Measurements from ENCODE around the gene KIF26B.

The KIF26B gene

DNA sequence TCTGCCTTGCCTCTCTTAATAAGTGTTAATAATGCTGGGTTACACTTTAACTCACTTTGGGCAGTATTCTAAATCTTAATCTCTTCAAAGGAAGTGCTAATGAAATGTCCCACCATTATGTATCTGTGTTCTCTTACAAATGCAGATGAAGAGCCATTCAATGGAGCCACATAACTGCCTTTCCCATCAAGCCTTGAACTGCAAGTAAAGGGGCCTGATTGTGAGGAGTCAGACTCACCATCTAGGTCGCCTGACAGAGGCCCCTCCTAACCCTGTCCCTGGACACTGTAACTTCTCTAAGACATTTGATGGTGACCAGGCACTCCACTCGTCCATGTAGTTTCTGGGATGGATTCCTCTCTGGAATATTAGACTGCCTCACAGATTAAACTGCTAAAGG, 329.4 kb downstream of the KIF26B start:
- TF ChIP-seq POU2F2 (IDR thresholded peaks at IDR 0.05; ENCODE audit: low read depth, low read length): no peak
- TF ChIP-seq POLR2A (IDR thresholded peaks at IDR 0.05; ENCODE audit: low read depth, low read length): no peak
- TF ChIP-seq TAF1 (IDR thresholded peaks at IDR 0.05; ENCODE audit: low read depth, low read length): no peak
- no peak for TF ChIP-seq PAX5 (IDR thresholded peaks at IDR 0.05; ENCODE audit: insufficient read depth, low read length, severe bottlenecking)
- no peak for TF ChIP-seq SPI1 (IDR thresholded peaks at IDR 0.05; ENCODE audit: low read depth, low read length)
- no peak for TF ChIP-seq POLR2AphosphoS5 (IDR thresholded peaks at IDR 0.05; ENCODE audit: low read depth, low read length)
- DNase-seq (ENCODE audit: insufficient read length, low spot score) (no peak), FAIRE-seq (no peak)

DNA sequence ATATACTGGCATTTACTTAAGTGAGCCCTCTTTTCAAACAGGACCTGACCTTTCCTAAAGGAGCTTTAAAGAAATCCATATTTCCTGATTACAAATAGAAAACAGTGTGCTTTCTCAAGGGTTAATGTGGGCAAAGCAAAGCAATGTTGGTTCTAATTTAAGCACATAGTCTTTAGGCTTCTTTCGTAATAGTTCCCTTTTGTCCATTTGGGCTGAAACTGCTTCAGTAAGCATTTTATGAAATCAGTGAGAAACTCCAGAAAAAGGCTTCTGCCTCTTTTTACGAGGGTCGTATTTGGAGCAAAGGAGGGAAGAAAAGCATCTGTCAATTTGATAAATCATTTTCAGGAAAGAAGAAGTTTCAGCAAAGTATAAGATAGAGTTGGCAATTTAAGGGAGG, 331.2 kb downstream of the KIF26B start:
- DNase-seq (ENCODE audit: insufficient read length, low spot score) (no peak), FAIRE-seq (no peak)
- TF ChIP-seq PAX5 (IDR thresholded peaks at IDR 0.05; ENCODE audit: insufficient read depth, low read length, severe bottlenecking): no peak
- no peak for TF ChIP-seq SPI1 (IDR thresholded peaks at IDR 0.05; ENCODE audit: low read depth, low read length)
- no peak for TF ChIP-seq TAF1 (IDR thresholded peaks at IDR 0.05; ENCODE audit: low read depth, low read length)
- TF ChIP-seq POU2F2 (IDR thresholded peaks at IDR 0.05; ENCODE audit: low read depth, low read length): no peak
- no peak for TF ChIP-seq POLR2A (IDR thresholded peaks at IDR 0.05; ENCODE audit: low read depth, low read length)
- TF ChIP-seq POLR2AphosphoS5 (IDR thresholded peaks at IDR 0.05; ENCODE audit: low read depth, low read length): no peak

DNA sequence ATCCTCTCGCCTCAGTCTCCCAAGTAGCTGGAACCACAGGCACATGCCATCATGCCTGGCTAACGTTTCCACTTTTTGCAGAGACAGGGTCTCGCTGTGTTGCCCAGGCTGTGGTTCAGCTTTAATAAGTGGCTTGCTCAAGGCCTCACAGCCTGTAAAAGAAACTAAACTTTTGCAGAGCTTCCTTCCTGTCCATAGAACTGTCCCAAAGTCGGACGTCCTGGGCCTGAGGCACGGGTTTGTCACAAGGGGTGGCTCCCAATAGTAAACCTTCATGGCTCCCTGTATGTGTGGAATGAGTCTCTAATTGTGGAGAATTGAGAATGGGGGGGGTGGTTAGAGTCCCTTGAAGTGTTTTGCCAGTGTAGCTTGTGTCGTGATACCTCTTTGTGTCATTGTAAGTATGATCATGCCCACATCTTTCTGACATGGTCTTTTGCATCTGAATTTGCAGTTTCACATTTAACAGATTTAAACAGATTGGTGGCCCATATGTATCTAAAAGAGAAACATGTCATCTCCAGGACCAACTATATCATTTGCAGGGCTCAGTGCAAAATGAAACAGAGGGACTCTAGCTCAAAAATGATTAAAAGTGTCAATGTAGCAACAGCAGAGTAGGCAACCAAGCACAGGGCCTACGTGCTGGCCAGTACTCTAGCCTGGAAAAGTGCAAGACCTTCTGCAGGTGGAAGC, 332.1 kb downstream of the KIF26B start:
- no peak for DNase-seq (ENCODE audit: insufficient read length, low spot score)
- TF ChIP-seq POLR2A (IDR thresholded peaks at IDR 0.05; ENCODE audit: low read depth, low read length) (no peak), TAF1 (IDR thresholded peaks at IDR 0.05; ENCODE audit: low read depth, low read length) (no peak), POU2F2 (IDR thresholded peaks at IDR 0.05; ENCODE audit: low read depth, low read length) (no peak), PAX5 (IDR thresholded peaks at IDR 0.05; ENCODE audit: insufficient read depth, low read length, severe bottlenecking) (no peak), SPI1 (IDR thresholded peaks at IDR 0.05; ENCODE audit: low read depth, low read length) (no peak), POLR2AphosphoS5 (IDR thresholded peaks at IDR 0.05; ENCODE audit: low read depth, low read length) (no peak)
- FAIRE-seq: no peak

DNA sequence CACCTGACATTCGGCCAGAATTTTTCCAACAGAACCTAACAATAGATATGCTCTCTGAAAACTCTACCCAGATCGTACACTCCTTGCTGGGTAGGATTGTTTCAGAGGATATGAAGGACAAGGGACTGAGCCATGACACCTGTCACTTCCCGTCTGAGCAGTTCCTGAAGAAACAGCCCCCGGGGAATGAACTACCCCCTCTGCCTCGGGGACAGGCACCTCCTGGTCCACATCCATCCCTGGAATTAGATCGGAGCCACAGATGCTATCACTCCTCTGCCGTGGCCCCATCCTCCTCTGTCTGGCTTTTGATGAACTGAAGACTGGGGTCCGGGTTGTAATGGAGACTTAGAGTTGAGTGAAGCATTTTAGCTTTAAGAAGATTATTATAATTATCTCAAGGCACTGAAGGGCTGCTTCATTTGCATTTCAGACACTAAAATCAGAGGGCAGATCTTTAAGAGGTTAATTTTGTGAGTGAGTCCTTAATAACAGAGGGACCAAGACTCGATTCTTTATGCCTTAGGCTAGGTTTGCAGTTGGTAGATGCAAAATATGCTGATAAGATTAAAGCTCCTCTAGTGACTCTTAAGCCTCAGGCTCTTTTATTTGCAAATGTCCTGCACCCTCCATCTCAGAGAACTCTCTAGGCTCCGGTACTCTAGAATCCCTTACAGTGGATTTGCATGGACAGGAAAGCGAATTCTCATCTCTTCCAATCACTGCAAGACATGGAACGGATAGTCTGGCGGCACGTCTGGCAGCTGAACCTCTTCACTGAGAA, 333.8 kb downstream of the KIF26B start:
- TF ChIP-seq TAF1 (IDR thresholded peaks at IDR 0.05; ENCODE audit: low read depth, low read length) (no peak), SPI1 (IDR thresholded peaks at IDR 0.05; ENCODE audit: low read depth, low read length) (no peak), POLR2A (IDR thresholded peaks at IDR 0.05; ENCODE audit: low read depth, low read length) (no peak), POLR2AphosphoS5 (IDR thresholded peaks at IDR 0.05; ENCODE audit: low read depth, low read length) (no peak), PAX5 (IDR thresholded peaks at IDR 0.05; ENCODE audit: insufficient read depth, low read length, severe bottlenecking) (no peak), POU2F2 (IDR thresholded peaks at IDR 0.05; ENCODE audit: low read depth, low read length) (no peak)
- no peak for FAIRE-seq
- DNase-seq (ENCODE audit: insufficient read length, low spot score): no peak

DNA sequence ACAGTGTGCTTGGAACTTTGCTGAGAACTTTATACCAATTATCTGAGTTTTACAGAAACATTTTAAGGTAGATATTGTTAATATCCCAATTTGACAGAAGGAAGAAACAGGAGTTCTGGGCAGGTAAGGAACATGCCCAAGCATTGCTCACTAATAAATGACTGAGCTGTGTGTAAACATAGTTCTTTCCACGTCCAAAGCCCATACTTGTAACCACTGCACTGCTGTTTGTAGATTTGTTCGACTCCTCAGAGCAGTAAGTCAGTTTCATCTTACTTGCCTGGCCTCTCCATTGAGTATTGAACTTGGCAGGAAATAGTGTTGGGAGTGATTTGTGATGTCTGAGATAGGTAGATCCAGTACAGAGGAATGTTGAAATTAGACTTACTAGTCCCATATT, 335.1 kb downstream of the KIF26B start:
- TF ChIP-seq POLR2A (IDR thresholded peaks at IDR 0.05; ENCODE audit: low read depth, low read length) (no peak), POU2F2 (IDR thresholded peaks at IDR 0.05; ENCODE audit: low read depth, low read length) (no peak)
- FAIRE-seq (no peak), DNase-seq (ENCODE audit: insufficient read length, low spot score) (no peak)

DNA sequence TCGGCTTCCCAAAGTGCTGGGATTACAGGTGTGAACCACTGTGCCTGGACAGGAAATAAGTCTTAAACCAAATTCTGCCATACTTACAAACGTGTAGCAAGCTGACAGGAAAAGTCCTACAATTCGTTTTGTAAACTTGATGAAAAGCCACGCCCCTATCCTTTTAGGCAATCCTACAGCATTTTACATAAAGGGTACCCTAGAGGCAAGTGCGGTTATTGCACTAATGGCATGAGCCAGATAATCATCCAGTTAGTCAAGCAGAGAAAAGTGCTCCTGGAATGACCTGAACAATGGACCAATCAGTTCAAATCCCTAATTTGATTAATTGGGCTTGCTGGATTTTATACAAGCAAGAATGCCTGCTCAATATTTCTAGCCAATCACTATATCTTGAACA, 338.2 kb downstream of the KIF26B start:
- DNase-seq (ENCODE audit: insufficient read length, low spot score): no peak
- no peak for FAIRE-seq
- TF ChIP-seq POLR2A (IDR thresholded peaks at IDR 0.05; ENCODE audit: low read depth, low read length) (no peak), PAX5 (IDR thresholded peaks at IDR 0.05; ENCODE audit: insufficient read depth, low read length, severe bottlenecking) (no peak), POLR2AphosphoS5 (IDR thresholded peaks at IDR 0.05; ENCODE audit: low read depth, low read length) (no peak), TAF1 (IDR thresholded peaks at IDR 0.05; ENCODE audit: low read depth, low read length) (no peak), SPI1 (IDR thresholded peaks at IDR 0.05; ENCODE audit: low read depth, low read length) (no peak), POU2F2 (IDR thresholded peaks at IDR 0.05; ENCODE audit: low read depth, low read length) (no peak)

DNA sequence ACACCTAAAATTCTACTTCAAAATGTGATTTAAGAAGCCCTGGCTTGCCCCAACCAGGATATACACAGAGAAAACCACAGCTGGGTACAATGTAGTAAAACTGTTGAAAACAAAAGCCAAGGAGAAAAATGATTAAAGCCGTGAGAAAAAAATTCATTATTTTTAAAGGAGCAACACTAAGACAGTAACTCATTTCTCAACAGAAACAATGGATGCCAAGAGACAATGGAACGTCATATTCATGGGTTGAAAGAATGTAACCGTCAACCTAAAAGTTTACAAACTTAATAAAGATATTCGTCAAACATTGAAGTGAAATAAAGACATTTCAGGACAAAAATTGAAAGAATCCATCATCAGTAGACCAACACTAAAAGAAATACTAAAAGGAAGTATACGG, 340.9 kb downstream of the KIF26B start:
- no peak for FAIRE-seq
- TF ChIP-seq SPI1 (IDR thresholded peaks at IDR 0.05; ENCODE audit: low read depth, low read length) (no peak), TAF1 (IDR thresholded peaks at IDR 0.05; ENCODE audit: low read depth, low read length) (no peak), POU2F2 (IDR thresholded peaks at IDR 0.05; ENCODE audit: low read depth, low read length) (no peak), POLR2AphosphoS5 (IDR thresholded peaks at IDR 0.05; ENCODE audit: low read depth, low read length) (no peak), POLR2A (IDR thresholded peaks at IDR 0.05; ENCODE audit: low read depth, low read length) (no peak), PAX5 (IDR thresholded peaks at IDR 0.05; ENCODE audit: insufficient read depth, low read length, severe bottlenecking) (no peak)
- no peak for DNase-seq (ENCODE audit: insufficient read length, low spot score)

DNA sequence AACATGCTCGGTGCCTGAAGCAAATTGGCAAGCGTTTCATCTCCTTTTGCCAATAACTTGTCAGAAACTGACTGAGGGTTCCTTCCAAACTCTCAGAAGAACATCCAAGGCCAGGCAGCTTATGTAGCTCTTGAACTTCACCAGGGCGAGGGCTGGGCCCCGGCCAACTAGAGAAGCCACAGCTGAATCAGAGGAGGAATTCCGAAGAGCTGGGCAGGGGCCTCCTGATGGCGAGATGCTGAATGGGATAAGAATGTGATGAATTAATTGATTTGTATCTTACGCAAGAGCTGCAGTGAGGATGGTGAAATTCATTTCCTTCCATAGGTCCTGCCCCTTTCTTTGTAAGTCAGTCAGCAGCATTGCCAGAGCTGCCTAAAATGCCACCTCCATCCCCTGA, 345.8 kb downstream of the KIF26B start:
- no peak for TF ChIP-seq SPI1 (IDR thresholded peaks at IDR 0.05; ENCODE audit: low read depth, low read length)
- no peak for TF ChIP-seq PAX5 (IDR thresholded peaks at IDR 0.05; ENCODE audit: insufficient read depth, low read length, severe bottlenecking)
- TF ChIP-seq POU2F2 (IDR thresholded peaks at IDR 0.05; ENCODE audit: low read depth, low read length): no peak
- no peak for TF ChIP-seq TAF1 (IDR thresholded peaks at IDR 0.05; ENCODE audit: low read depth, low read length)
- TF ChIP-seq POLR2AphosphoS5 (IDR thresholded peaks at IDR 0.05; ENCODE audit: low read depth, low read length): no peak
- TF ChIP-seq POLR2A (IDR thresholded peaks at IDR 0.05; ENCODE audit: low read depth, low read length): no peak
- no peak for FAIRE-seq
- DNase-seq (ENCODE audit: insufficient read length, low spot score): no peak

DNA sequence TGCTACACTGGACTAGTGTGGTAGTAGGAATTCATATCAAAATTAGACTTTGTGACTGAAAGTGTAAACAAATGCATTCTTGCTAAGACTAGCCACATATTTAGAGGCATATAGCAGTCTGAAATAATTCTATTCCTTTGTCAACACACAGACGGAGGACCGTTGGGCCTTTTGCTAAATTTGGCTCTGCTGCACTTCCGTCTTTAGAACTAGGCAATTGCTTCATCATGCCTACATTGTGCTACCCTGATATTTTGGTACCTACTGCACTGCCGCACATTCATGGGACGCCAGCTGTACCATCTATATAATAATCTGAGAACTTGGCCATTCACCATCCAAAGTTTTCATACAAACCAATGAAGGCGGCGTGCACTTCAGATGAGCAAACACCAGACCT, 346.8 kb downstream of the KIF26B start:
- DNase-seq (ENCODE audit: insufficient read length, low spot score) (no peak), FAIRE-seq (no peak)
- no peak for TF ChIP-seq PAX5 (IDR thresholded peaks at IDR 0.05; ENCODE audit: insufficient read depth, low read length, severe bottlenecking)
- TF ChIP-seq POLR2A (IDR thresholded peaks at IDR 0.05; ENCODE audit: low read depth, low read length): no peak
- no peak for TF ChIP-seq SPI1 (IDR thresholded peaks at IDR 0.05; ENCODE audit: low read depth, low read length)
- TF ChIP-seq TAF1 (IDR thresholded peaks at IDR 0.05; ENCODE audit: low read depth, low read length): no peak
- no peak for TF ChIP-seq POU2F2 (IDR thresholded peaks at IDR 0.05; ENCODE audit: low read depth, low read length)
- TF ChIP-seq POLR2AphosphoS5 (IDR thresholded peaks at IDR 0.05; ENCODE audit: low read depth, low read length): no peak
